Measurements from ENCODE around the gene ADGRD1. TPM values are rescaled to one million over a fixed set of nuclear protein-coding genes. Genes with fewer than 3 reads are reported as not detected.

The ADGRD1 gene
- total and polyA plus RNA-seq, 12 donors: 0.87 to 6.0 (median 1.6) TPM

- no peak for DNase-seq
- H3K9me3 ChIP-seq (replicated peaks in 1 of 3): no peaks in the 10 kb centered on the region
- no peaks in the 10 kb centered on the region for H3K27me3 ChIP-seq
- no peaks in the 10 kb centered on the region for H3K4me1 ChIP-seq (replicated peaks in 1 of 2)
- H3K27ac ChIP-seq: no peak overlapping the region
- no peaks in the 10 kb centered on the region for H3K36me3 ChIP-seq (replicated peaks in 1 of 2)
- no peak overlapping the region for H3K4me3 ChIP-seq
- intact Hi-C loops (cut with DNase I): no loop called here
- 80 to 86% (median 83%) methylated on average over 10 to 11 of the region's 11 CpGs for whole genome bisulfite sequencing, 4 donors
- no peak for TF ChIP-seq CTCF (IDR thresholded peaks at IDR 0.05)
- no peak for TF ChIP-seq POLR2A (IDR thresholded peaks at IDR 0.05)
Observed at GRCh38 chr12:131026754-131027153, 73.0 kb downstream of the ADGRD1 start.

GRCh38 chr12:131027264-131027663 is 73.6 kb downstream of the ADGRD1 start:
- Histone ChIP-seq H3K27me3 (no peaks in the 10 kb centered on the region), H3K4me3 (no peak overlapping the region), H3K4me1 (replicated peaks in 1 of 2) (no peaks in the 10 kb centered on the region), H3K27ac (no peak overlapping the region), H3K9me3 (replicated peaks in 1 of 3) (no peaks in the 10 kb centered on the region), H3K36me3 (replicated peaks in 1 of 2) (no peaks in the 10 kb centered on the region)
- DNase-seq: no peak
- TF ChIP-seq POLR2A (IDR thresholded peaks at IDR 0.05): no peak
- no peak for TF ChIP-seq CTCF (IDR thresholded peaks at IDR 0.05)
- intact Hi-C loops (cut with DNase I): no loop called here
- whole genome bisulfite sequencing, 4 donors: 66 to 84% (median 76%) methylated on average over 9 of the region's 9 CpGs

- H3K27ac ChIP-seq: no peak overlapping the region
Observed at GRCh38 chr12:131027876-131028586, 74.3 kb downstream of the ADGRD1 start.

More at GRCh38 chr12:131027876-131028586, 74.3 kb downstream of the ADGRD1 start:
- no peak overlapping the region for H3K4me3 ChIP-seq
- no peaks in the 10 kb centered on the region for H3K27me3 ChIP-seq
- no peak for TF ChIP-seq CTCF (IDR thresholded peaks at IDR 0.05)
- intact Hi-C loops (cut with DNase I): no loop called here
- H3K36me3 ChIP-seq (replicated peaks in 1 of 2): no peaks in the 10 kb centered on the region
- H3K4me1 ChIP-seq (replicated peaks in 1 of 2): no peaks in the 10 kb centered on the region
- WGBS, 4 donors: 82 to 89% (median 85%) methylated on average over 20 of the region's 20 CpGs
- no peaks in the 10 kb centered on the region for H3K9me3 ChIP-seq (replicated peaks in 1 of 3)
- DNase-seq: no peak
